Measurements from ENCODE around the gene C10orf53.
"Not testable (repeated sequence)": the region's sequence is repeated elsewhere in the genome, so short reads cannot be mapped to it uniquely, and the experiment has no call there.

Gene C10orf53

DNA sequence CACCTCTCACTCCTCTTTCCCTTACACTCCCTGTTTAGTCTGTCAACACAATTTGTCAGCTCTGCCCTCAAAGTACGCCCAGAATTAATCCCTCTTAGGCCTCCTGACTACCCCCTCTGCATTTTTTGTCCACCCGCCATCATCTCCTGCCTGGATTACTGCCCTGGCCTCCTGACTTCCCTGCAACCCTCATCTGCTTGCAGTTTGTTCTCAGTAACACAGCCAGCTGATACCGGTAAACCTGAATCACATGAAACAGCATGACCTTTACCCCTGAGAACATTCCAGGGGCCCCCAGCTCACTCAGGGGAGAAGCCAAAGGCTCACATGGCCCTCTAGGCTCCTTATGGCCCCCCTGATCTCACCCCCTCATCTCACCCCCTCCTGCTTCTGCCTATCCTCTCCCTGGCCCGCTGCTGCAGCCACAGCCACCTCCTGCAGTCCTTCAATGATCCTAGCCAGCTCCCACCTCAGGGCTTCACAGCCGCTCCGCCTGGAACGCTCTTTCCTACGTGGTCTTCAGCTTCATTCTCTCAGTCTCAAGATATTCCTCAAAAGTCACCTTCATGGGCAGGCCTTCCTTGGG is 8.9 kb downstream of the C10orf53 start:
- no peak for DNase-seq

DNA sequence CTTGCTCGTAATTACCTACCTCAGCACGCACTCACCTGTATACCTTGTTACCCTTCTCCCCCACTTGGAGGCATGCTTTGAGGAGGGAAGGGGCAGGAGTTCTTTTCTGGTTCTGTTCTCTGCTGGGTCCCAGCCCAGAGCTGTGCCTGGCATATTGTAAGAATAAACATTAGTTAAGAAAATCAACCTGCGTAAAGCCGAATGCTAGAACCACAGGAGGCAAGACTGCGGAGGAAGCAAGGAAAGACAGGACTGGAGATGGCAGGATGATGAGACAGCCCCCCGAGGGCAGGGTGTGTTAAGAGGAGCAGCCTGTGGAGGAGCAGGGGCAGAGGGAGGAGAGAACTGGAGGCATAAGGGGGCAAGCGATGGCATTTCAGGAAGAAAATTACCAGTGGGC is 9.5 kb downstream of the C10orf53 start:
- DNase-seq: no peak

DNA sequence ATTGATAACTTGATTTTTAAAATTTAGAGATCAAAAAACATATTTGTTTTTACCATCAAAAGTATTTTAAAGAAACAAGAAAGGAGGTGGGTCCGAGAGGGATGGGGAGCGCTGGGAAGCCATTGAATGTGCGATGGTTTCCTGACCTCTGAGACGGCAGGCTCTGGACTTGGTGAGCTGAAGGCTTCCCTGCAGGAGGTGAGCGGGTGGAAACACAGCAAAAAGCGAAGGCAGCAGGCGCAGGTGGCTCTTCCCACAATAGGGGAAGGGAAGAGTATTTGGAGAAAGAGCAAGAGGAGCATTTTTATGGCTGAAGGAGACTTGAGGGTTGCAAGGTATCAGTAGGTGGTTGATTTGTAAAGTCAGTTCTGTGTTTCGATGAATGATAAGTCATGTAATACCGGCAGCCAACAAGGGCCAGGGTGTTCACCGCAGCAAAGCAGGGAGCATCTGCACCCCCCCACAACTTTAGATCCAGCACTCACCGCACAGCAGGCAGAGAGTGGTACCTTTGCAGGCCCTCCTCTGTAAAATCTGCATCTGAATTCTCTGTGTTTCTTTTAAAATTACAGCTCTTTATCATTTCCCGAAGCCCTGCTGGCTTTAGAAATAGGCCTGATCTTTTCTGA is 10.5 kb downstream of the C10orf53 start:
- no peak for DNase-seq

DNA sequence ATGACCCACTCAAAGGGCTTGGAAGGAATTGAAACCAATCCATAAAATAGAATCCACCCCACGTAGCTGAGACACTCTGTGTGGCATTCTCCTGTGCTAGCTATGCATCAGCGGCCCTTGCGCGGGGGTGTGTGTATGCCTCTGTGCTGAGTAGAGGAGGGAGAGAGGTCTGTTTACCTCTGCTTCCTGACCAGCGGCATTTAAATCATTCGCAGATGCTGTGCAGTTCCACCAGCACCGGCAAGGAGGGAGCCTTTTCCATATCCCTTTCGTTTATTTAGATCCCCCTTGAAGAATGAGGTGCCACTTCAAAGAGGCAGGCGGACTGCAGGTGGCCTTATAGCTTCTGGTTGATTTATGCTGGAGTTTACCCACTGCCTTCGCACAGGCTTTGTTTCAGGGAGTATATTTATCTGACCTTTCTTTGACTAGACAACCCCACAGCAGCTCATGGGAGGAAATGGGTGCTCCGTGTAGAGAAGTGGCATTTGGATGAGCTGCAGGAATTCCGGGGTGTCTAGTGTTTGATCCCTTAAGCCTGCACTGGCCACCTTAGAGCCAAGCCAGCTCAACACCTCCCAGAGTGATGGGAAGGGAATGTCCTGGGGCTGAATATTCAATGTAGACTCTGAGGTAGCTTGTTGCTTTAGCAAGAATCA is 11.4 kb downstream of the C10orf53 start:
- no peak for DNase-seq

DNA sequence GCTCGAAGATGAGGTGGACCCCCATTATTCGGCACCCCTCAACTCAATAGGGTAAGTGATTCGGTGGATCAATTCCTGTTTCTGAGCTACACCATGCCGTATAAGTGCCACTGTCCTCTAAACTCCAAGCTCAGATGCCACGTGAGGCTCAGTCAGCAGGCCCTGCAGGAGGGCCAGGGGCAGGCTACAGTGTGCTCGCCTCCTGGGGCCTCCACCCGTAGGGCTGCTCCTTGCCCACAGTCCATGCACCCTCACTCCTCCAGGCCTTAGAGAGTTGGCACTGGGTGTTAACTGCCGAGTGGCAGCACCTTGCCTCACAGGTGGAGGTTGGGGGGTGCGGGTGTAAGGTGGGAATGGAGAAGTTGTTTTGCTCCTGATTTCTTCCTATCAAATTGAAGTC is 12.1 kb downstream of the C10orf53 start:
- DNase-seq: no peak

DNA sequence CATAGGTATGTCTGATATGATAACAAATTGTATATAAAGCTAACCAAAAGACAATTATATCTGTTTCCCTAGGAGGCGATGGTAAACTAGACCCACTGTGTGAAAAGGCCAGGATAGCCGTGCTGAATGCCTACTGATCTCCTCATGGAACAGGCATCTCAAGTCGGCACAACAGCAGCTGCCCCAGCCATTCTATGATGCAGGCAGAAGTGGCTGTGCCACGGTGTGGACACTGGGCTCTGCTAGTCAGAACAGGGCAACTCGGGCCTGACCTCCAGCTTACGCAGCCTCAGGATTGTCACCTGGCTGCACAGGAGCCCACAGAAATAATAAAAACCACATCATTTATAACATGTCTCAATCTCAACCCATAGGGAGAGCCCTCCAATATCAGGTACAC is 15.0 kb downstream of the C10orf53 start:
- no peak for DNase-seq

DNA sequence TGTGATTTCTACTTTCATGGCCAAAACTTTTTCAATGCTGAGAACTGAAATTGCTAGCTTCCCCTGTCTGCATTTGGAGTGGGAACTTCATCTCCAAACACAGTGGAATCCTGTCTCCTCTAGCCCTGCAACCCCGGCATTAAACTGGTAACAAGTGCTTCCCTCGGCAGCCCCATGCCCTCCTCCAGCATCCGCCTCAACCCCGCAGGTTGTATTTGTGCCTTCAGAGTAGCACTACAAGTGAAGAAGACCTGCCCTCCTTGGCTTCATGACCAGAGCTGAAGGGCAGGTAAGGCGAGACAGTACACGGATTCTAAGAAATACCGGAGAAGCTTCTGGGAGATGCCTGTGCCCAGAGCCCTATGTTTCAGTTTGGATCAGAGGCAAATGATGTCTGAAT is 16.9 kb downstream of the C10orf53 start:
- no peak for DNase-seq

DNA sequence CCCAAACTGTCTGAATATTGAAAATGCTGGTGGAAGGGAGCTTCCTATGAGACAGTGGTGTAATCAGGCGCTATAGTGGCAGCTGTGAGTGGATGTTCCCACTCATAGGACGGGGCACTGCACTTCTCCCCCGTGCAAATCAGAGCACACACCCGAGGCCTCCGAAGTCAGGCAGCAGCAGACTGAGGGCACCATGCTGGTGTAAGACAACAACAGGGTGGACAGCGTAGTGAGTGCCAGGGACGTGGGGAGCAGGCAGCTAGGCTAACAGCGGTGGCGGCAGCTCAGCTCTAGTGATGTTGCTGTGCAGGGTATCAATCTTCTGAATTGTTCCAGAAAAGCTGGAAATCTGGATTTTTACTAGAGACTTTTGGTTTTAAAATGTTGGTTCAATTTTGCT is 19.2 kb downstream of the C10orf53 start:
- no peak for DNase-seq

DNA sequence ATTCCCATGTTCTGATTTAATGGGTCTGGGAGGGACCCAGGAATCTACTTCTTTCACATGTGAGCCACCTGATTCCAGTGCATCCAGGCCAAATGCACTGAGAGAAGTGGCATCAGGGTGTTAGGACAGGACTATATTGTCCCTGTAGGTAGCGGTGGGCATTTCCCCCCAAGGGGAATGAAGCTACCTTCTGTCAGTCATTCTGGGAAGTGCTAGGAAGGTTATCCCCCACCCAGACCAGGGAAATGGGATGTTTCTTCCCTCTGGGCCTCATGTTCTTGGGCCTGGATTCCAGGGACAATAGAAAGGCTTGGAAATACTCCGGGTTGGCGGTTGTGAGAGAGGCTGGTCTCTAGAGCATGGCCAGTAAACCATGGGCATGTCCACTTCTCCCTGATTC is 20.8 kb downstream of the C10orf53 start:
- DNase-seq: no peak

DNA sequence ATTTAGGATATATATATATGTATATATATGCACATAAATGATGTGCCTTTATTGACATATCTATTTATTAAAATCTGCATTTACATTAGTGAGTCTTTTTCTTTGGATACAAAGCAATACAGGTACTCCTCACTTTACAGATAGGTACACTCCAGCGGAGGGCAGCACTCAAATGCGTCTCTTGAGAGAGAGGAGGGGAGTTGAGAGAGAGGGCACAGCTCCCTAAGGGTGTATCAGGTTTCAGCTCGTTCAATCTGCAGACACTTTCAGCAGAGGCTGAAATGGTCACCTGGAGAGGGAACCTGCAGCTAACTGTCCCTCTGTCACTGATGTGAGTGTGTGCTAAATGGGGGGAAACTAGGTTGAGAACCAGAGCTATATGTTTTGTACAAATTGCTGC is 21.5 kb downstream of the C10orf53 start:
- DNase-seq: no peak

DNA sequence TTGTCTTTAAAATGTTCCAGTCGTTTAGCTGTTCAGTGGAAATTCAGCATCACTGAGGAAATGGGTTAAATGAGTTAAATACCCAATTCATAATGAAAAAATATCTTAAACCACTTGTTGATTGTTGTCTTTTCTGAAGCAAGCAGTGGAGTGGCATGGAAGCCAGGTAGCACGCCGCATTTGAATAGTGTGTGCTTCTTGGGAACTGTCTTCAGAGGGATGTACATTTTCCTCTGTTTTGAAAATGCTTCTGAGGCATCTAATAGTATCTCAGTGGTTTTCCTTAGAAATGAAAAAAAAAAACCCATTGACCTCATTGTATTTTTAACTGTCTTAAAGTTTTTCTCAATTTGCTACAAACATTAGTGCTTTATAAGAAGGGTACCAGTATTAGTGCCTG is 28.1 kb downstream of the C10orf53 start:
- no peak for DNase-seq

DNA sequence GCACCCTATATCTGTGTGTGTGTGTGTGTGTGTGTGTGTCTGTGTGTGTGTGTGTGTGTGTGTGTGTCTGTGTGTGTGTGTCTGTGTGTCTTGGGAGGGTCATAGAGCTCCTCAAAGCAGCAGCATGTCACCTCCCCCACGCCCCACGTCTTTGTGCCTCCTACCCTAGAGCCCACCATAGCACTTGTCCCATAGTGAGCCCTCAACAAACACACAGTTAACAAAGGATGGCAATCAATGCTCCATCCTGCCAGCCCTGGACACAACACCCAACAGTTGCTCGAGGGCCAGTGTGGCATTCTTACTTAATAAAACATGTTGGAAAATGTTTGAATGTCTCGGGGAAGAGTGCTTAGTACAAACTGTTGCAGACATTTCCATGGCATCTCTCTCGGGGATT is 30.5 kb downstream of the C10orf53 start:
- DNase-seq: no peak

DNA sequence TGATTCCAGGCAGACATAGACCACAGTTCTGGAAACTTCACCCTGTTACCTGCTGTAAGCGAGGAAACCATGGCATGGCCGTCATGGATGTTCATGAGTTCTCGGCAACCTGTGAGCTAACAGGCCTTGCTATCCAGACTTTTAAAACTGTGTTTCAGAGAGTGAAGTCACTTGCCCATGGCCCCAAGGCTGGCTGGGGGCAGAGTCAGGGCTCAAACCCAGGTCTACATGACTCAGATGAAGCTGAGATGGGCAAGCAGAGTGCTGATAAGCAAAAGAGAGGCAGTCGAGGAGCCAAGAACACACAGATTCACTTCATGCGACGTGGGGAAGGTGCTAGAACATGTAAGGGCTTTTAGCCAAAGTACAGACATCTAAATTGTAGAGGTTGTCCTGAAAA is 31.5 kb downstream of the C10orf53 start:
- DNase-seq: no peak

DNA sequence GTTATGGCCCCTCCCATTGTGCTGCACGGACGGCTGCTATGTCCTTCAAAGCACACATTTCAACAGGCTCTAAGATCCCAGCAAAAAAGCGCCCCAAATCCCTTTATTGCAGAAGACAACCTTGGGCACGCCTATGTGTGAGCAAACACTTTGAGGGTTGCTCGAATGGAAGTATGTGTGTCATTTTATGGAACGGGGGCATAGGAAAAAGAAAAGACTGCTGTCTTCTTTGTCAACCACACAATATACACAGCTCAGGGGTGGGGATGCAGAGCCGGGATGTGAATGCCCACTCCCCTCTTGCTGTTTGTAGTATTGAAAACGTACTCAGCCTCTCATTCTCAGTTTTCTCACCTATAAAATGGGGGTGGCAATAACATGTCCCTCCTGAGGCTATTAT is 32.0 kb downstream of the C10orf53 start:
- no peak for DNase-seq

DNA sequence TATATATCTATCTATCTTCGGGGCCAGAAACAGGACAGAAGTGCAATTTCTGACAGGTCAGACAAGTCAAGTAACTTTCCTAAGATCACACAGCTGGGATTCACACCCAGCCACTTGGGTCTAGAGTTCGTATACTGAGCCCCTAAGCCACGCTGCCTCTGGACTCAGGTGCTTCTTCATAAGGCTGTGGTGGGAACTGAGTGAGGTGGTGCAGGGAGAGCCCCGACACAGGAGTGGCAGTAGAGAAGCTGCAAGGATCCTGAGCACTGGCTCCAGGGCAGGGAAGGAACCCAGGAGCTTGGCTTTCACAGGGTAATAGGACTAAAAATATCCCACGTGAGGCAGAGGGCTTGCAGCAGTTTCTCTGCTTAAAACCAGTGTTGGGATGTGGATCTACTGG is 33.8 kb downstream of the C10orf53 start:
- DNase-seq: no peak

DNA sequence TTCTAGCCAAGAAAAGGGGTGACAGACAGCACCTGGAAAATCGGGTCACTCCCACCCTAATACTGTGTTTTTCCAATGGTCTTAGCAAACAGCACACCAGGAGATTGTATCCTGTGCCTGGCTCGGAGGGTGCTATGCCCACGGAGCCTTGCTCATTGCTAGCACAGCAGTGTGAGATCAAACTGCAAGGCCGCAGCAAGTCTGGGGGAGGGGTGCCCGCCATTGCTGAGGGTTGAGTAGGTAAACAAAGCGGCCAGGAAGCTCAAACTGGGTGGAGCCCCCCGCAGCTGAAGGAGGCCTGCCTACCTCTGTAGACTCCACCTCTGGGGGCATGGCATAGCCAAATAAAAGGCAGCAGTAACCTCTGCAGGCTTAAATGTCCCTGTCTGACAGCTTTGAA is 35.7 kb downstream of the C10orf53 start:
- not testable (repeated sequence) for DNase-seq

DNA sequence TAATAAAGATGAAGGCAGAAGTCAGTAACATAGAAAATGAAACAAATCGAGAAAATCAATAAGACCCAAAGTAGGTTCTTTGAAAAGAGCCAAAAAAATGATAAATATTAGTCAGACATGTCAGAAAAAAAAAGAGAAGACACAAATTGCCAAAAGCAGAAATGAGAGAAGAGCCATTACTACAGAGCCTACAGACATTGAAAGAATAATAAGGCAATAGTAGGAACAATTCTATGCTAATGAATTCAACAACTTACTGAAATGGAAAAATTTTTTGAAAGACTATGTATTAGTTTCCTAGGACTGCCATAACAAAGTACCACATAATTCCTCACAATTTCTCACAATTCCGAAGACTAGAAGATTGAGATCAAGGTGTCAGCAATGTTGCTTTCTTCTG is 47.1 kb downstream of the C10orf53 start:
- DNase-seq: no peak

DNA sequence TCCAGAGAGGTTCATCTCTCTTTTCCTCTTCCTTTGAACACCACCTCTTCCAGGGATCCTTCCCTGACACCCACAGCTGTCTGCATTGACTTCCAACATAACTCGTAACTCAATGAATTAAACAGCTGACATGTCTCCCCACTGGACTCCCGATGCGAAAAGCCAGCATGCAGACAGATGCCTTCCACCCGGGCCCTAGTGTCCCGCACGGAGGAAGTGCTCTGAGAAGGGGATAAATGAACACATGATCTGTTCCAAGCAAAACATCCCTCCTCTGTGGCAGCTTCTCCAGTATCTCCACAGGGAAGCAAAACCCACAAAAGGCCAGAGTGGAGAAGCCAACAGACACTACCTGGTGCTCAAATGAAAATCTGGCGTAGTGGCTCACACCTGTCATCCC is 54.4 kb downstream of the C10orf53 start:
- DNase-seq: no peak

DNA sequence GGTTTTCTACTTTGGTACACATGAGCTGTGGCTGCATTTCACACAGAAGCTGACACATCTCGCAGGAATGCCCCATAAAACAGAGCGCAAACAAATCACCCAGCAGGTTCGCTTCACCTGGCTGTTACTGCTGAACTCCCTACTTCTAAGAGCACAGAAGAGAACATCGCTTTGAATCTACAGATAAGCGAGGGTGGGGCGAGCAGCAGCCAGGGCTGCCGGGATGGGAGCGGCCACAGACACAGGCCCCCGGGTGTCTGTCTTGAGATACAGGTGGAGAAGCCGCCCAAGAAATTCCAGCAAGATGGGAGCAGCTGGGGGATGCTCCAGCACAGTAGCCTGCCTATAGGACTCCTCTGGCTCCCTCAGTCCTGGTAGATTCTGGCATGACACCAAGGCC is 55.2 kb downstream of the C10orf53 start:
- DNase-seq: no peak

DNA sequence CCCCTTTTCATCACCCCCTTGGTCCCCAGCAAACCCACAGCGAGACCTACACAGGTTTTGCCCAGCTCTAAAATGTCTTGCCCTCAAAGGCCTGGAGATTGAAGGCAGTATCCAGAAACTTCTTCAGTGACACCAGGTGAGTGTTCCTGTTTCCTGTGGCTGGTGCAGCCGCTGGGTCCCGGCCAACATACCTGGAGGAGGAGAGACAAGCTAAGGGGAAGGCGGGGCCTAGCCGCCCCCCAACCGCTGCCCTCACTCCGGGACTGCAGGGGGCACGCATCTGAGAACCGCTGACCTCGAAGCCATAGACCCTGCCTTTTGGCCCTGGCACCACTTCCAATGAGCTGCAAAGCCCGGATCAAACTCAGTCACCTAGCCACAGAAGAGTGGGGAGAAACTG is 55.7 kb downstream of the C10orf53 start:
- no peak for DNase-seq

DNA sequence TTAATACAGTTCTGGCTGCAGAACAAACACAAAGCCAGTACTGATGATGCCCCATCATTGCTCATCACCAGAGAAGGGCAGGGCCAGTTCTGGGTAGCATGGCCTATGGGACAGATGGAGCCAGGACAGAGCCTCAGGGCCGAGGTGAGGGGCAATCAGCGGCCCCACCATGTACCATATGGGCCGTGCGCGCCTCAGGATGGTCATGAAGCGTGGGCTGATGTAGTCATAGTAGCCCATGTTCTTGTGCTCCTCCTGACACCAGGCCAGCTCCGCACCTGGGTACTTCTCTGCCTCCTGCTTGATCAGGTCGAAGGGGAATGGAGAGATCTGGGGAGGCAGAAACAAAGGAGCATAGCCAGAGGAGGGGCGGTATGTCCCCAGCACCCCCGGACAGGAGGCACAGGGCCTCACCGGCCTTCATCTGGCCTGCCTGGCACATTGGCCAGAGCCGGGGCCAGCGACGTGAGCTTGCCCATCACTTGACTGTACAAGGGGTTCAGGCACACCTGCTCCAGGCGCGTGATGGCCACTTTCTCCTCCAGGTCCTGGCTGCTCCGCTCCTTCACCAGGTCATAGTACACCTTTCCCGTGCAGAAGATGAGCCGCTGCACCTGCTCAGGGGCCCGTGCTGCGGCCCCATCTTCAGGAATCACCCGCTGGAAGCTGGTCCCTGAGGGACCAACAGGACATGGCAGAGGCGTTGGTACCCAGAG is 56.6 kb downstream of the C10orf53 start:
- no peak for DNase-seq

DNA sequence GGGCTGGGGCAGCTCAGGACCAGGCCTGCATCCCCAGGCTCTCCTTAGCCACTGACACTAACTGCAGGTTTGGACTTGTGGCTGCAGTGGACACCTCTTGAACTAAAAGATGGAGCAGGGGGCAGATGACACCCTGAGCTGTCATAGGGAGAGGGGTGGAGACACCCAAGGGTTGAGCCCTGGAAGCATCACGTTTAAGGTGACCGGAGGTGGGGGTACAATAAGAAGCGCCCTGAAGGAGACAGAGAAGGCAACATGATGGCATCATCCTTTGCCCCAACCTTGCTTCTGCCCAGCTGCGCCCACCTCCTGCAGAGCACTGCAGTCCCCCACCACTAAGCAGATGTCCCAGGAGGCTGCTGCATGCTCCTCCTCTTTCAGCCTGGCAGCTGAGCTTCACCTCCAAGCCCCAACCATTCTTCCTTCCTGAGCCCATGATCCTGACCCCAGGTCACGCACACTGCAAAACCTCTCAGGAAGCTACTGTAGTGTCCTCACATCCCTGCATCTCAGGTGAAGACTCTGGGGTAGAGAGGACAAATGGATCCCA is 57.2 kb downstream of the C10orf53 start:
- no peak for DNase-seq

DNA sequence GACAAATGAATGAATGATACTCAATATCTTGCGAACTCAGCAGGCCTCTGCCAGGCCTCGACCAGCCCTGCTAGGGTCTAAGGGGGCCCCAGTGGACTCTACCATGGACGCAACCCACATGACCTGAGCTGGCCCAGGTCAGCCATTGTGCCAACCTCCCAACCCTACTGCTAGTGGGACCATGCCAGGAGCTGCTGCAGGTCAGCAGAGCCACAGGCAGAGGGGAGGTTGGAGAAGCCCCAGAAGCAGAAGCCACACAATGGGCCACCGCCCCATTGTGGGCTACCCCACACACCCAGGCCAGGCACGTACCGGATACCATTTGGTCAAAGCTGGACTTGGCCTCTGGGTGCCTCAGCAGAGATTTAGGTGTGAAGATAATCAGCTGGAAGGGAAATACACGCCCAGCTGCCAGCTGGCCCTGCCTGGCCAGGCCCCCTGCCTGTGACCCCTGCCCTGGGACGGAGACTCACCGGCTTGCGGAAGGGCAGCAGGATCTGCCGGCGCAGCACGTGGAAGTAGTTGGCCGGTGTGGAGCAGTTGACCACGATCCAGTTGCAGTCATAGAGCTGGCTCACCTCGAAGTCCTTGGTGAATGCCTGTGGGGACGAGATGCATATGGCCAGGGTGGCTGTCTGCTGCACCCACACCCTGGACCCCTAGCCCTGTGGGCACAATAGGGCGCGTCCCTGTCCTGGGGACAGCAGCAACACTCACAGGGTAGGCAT is 58.2 kb downstream of the C10orf53 start:
- no peak for DNase-seq
